ENCODE measurements around the gene OR5A2. TPM values are rescaled to one million over a fixed set of nuclear protein-coding genes. Genes with fewer than 3 reads are reported as not detected.

Gene OR5A2
- total and polyA plus RNA-seq, 2 experiments from 2014 or later, result not detected

GRCh38 chr11:59368238-59369022 lies 57.8 kb downstream of the OR5A2 start:
- Mint-ChIP-seq H3K27me3 (ENCODE audit: insufficient read depth, low read depth, poor library complexity) (peaks cover 4% of the 10 kb centered on the region), H3K27ac (no peak overlapping the region), H3K36me3 (ENCODE audit: low read depth) (0 out of 3 replicates have a peak, but pooled peaks cover 3% of the 10 kb centered on the region), H3K4me1 (no peaks in the 10 kb centered on the region; the same call in 2 of the 3 replicates), H3K9me3 (peaks cover 39% of the 10 kb centered on the region), H3K4me3 (no peak overlapping the region)
- no peak for DNase-seq (ENCODE audit: low spot score)
- H3K79me2 ChIP-seq (replicated peaks; ENCODE audit: insufficient read depth), result no peaks in the 10 kb centered on the region
- no peaks in the 10 kb centered on the region for H3K36me3 ChIP-seq (ENCODE audit: insufficient read depth)
- H3F3A ChIP-seq (replicated peaks; ENCODE audit: low read depth), result no peaks in the 10 kb centered on the region
- TF ChIP-seq ZNF114 (CRISPR knock-in tag; IDR thresholded peaks at IDR 0.05), result no peak
- no peak for TF ChIP-seq CTCF (conservative IDR thresholded peaks at IDR 0.05; ENCODE audit: low read depth in 2 of 2)
- TF ChIP-seq REST (IDR thresholded peaks at IDR 0.05; ENCODE audit: unreplicated experiment), result no peak
- TF ChIP-seq POLR2AphosphoS5 (IDR thresholded peaks at IDR 0.05; ENCODE audit: low read depth), result no peak
- no peak for TF ChIP-seq NANOG (IDR thresholded peaks at IDR 0.05; ENCODE audit: borderline replicate concordance)
- TF ChIP-seq JUNB (IDR thresholded peaks at IDR 0.05; ENCODE audit: unreplicated experiment), result no peak
- no peak for TF ChIP-seq ZNF331 (CRISPR knock-in tag; IDR thresholded peaks at IDR 0.05; ENCODE audit: low read depth)
- no peak for TF ChIP-seq CREB1 (CRISPR knock-in tag; IDR thresholded peaks at IDR 0.05; ENCODE audit: low read depth)
- no peak for TF ChIP-seq ZNF462 (CRISPR knock-in tag; IDR thresholded peaks at IDR 0.05)
- TF ChIP-seq STAT1 (IDR thresholded peaks at IDR 0.05; ENCODE audit: unreplicated experiment), result no peak
- no peak for TF ChIP-seq EZH2phosphoT487 (IDR thresholded peaks at IDR 0.05; ENCODE audit: unreplicated experiment)
- TF ChIP-seq ETS1 (IDR thresholded peaks at IDR 0.05), result no peak
- no peak for TF ChIP-seq EZH2 (IDR thresholded peaks at IDR 0.05; ENCODE audit: low read depth, unreplicated experiment)
- H3K4me3 ChIP-seq, result no peak overlapping the region
- ATAC-seq, result no peak
- no peaks in the 10 kb centered on the region for H4K20me1 ChIP-seq (replicated peaks; ENCODE audit: insufficient read depth)
- H3K4me2 ChIP-seq, result no peak overlapping the region
- H3K4me1 ChIP-seq (ENCODE audit: insufficient read depth), result no peaks in the 10 kb centered on the region
- H3K27ac ChIP-seq (ENCODE audit: low read depth), result no peak overlapping the region
- H2AFZ ChIP-seq, result no peak overlapping the region
- H3K27me3 ChIP-seq (ENCODE audit: insufficient read depth), result no peaks in the 10 kb centered on the region
- H3K9me2 ChIP-seq (ENCODE audit: insufficient read depth), result 0 out of 2 replicates have a peak, but pooled peaks cover 16% of the 10 kb centered on the region

Measured in GM23338 (cell line).